GM19193 (cell line): ENCODE results near the gene ELFN1.

Experiments used
- POLR2A ChIP-seq: IDR thresholded peaks from 4 replicates; pipeline ENCODE4 v1.6.1; 2011; ENCODE audit not compliant: insufficient read depth, insufficient read length; ENCODE audit errors: extremely low read depth

ELFN1 gene

GRCh38 chr7:1710936-1711335 is 40.9 kb downstream of the ELFN1 start:
- TF ChIP-seq POLR2A: no peak

- no peak for TF ChIP-seq POLR2A
These were observed 42.9 kb downstream of the ELFN1 start for GRCh38 chr7:1712907-1713501.

- no peak for TF ChIP-seq POLR2A
These were observed 43.7 kb downstream of the ELFN1 start for GRCh38 chr7:1713502-1714484.

- TF ChIP-seq POLR2A: no peak
These were observed 44.7 kb downstream of the ELFN1 start for GRCh38 chr7:1714583-1715330.

- no peak for TF ChIP-seq POLR2A
These were observed 45.2 kb downstream of the ELFN1 start for GRCh38 chr7:1715331-1715625.

GRCh38 chr7:1715671-1716074 is 45.6 kb downstream of the ELFN1 start:
- TF ChIP-seq POLR2A: no peak

GRCh38 chr7:1716263-1717094 is 46.4 kb downstream of the ELFN1 start:
- no peak for TF ChIP-seq POLR2A

- no peak for TF ChIP-seq POLR2A
These were observed 47.0 kb downstream of the ELFN1 start for GRCh38 chr7:1717095-1717483.

- no peak for TF ChIP-seq POLR2A
These were observed 48.0 kb downstream of the ELFN1 start for GRCh38 chr7:1717903-1718676.

- no peak for TF ChIP-seq POLR2A
These were observed 49.8 kb downstream of the ELFN1 start for GRCh38 chr7:1719913-1720312.

GRCh38 chr7:1720326-1720725 is 50.2 kb downstream of the ELFN1 start:
- TF ChIP-seq POLR2A: no peak

- TF ChIP-seq POLR2A: no peak
These were observed 51.1 kb downstream of the ELFN1 start for GRCh38 chr7:1721047-1721690.

- TF ChIP-seq POLR2A: no peak
These were observed 53.2 kb downstream of the ELFN1 start for GRCh38 chr7:1723254-1723653.
